Measurements from ENCODE around the gene TPSB2. TPM values are rescaled to one million over a fixed set of nuclear protein-coding genes. Genes with fewer than 3 reads are reported as not detected.
"Not testable (repeated sequence)": the region's sequence is repeated elsewhere in the genome, so short reads cannot be mapped to it uniquely, and the experiment has no call there.

TPSB2 gene
- total and polyA plus RNA-seq, 2 donors (not counting 1 experiment from before 2014, with no cell fraction given): not detected

DNA sequence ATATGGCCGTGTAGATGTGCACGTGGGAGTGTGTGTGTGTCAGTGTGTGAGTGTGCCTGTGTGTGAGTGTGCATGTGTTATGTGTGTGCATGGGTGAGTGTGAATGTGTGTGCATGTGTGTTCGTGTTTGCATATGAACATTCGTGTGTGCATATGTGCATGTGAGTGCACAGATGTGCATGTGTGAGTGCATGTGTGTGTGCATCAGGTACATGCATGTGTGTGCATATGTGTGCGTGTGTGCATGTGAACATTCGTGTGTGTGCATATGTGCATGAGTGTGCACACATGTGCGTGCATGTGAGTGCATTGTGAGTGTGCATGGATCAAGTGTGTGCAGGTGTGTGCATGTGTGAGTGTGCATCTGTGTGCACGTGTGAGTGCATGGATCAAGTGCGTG, 8.0 kb upstream of the TPSB2 start:
- no peaks in the 10 kb centered on the region for H3K79me2 ChIP-seq (ENCODE audit: control insufficient read depth, insufficient read depth, low read length)
- H3K27ac ChIP-seq (ENCODE audit: insufficient read depth, low read length): no peak overlapping the region
- no peak overlapping the region for H3K4me3 ChIP-seq (replicated peaks in 1 of 4; ENCODE audit: control extremely low read depth in 1 of 4, insufficient read depth in 1 of 4, low read depth in 3 of 4, low read length in 4 of 4)
- H3K9ac ChIP-seq (ENCODE audit: insufficient read depth, low read length): no peak overlapping the region
- H3K27me3 ChIP-seq (ENCODE audit: control insufficient read depth, insufficient read depth, low read length): no peaks in the 10 kb centered on the region
- no peaks in the 10 kb centered on the region for H3K9me3 ChIP-seq (ENCODE audit: control insufficient read depth, insufficient read depth, low read depth, low read length)
- H3K4me1 ChIP-seq (ENCODE audit: control insufficient read depth, extremely low read depth, insufficient read depth, low read length): no peaks in the 10 kb centered on the region
- H3K36me3 ChIP-seq (ENCODE audit: control insufficient read depth, insufficient read depth, low read length): no peaks in the 10 kb centered on the region
- DNase-seq (ENCODE audit: low read depth in 2 of 2): no peak
- no peaks in the 10 kb centered on the region for H4K20me1 ChIP-seq (ENCODE audit: control insufficient read depth, extremely low read depth, insufficient read depth, low read length)
- H2AFZ ChIP-seq (ENCODE audit: low read length): no peak overlapping the region
- no peak overlapping the region for H3K4me2 ChIP-seq (ENCODE audit: extremely low read depth, insufficient read depth, low read length)
- no peak for TF ChIP-seq EZH2 (IDR thresholded peaks at IDR 0.05; ENCODE audit: low read length, missing control alignments)
- TF ChIP-seq, protein P1, sequence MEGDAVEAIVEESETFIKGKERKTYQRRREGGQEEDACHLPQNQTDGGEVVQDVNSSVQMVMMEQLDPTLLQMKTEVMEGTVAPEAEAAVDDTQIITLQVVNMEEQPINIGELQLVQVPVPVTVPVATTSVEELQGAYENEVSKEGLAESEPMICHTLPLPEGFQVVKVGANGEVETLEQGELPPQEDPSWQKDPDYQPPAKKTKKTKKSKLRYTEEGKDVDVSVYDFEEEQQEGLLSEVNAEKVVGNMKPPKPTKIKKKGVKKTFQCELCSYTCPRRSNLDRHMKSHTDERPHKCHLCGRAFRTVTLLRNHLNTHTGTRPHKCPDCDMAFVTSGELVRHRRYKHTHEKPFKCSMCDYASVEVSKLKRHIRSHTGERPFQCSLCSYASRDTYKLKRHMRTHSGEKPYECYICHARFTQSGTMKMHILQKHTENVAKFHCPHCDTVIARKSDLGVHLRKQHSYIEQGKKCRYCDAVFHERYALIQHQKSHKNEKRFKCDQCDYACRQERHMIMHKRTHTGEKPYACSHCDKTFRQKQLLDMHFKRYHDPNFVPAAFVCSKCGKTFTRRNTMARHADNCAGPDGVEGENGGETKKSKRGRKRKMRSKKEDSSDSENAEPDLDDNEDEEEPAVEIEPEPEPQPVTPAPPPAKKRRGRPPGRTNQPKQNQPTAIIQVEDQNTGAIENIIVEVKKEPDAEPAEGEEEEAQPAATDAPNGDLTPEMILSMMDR (conservative IDR thresholded peaks at IDR 0.05 in 1 of 2, IDR thresholded peaks at IDR 0.05 in 1 of 2; ENCODE audit: low read depth in 1 of 2, low read length in 2 of 2): no peak

DNA sequence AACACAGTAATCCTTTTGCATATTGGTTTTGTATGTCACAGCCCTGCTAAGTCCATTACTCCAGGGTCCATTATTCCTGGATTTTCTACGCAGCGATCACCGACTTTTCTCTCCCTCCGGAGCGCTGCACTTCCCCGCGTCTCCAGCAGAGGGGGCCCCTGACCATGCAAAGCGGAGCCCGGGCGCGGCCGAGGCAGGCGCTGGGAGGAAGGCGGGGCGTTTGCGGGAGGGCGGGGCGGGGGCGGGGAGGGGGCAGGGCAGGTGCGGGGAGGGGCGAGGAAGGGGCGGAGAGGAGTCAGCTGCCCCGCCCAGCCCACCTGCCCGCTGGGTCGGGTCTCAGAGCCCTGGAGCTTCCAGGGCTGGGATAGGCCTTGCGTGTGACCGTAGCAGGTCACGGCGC, 6.7 kb upstream of the TPSB2 start:
- H3K9me3 ChIP-seq (ENCODE audit: control insufficient read depth, insufficient read depth, low read depth, low read length); H3K4me1 ChIP-seq (ENCODE audit: control insufficient read depth, extremely low read depth, insufficient read depth, low read length); H3K27ac ChIP-seq (ENCODE audit: insufficient read depth, low read length); H3K79me2 ChIP-seq (ENCODE audit: control insufficient read depth, insufficient read depth, low read length); H3K36me3 ChIP-seq (ENCODE audit: control insufficient read depth, insufficient read depth, low read length); DNase-seq (ENCODE audit: low read depth in 2 of 2); H3K4me2 ChIP-seq (ENCODE audit: extremely low read depth, insufficient read depth, low read length); H3K9ac ChIP-seq (ENCODE audit: insufficient read depth, low read length); H3K27me3 ChIP-seq (ENCODE audit: control insufficient read depth, insufficient read depth, low read length); H3K4me3 ChIP-seq (replicated peaks in 1 of 4; ENCODE audit: control extremely low read depth in 1 of 4, insufficient read depth in 1 of 4, low read depth in 3 of 4, low read length in 4 of 4); H2AFZ ChIP-seq (ENCODE audit: low read length); H4K20me1 ChIP-seq (ENCODE audit: control insufficient read depth, extremely low read depth, insufficient read depth, low read length): not testable (repeated sequence)

DNA sequence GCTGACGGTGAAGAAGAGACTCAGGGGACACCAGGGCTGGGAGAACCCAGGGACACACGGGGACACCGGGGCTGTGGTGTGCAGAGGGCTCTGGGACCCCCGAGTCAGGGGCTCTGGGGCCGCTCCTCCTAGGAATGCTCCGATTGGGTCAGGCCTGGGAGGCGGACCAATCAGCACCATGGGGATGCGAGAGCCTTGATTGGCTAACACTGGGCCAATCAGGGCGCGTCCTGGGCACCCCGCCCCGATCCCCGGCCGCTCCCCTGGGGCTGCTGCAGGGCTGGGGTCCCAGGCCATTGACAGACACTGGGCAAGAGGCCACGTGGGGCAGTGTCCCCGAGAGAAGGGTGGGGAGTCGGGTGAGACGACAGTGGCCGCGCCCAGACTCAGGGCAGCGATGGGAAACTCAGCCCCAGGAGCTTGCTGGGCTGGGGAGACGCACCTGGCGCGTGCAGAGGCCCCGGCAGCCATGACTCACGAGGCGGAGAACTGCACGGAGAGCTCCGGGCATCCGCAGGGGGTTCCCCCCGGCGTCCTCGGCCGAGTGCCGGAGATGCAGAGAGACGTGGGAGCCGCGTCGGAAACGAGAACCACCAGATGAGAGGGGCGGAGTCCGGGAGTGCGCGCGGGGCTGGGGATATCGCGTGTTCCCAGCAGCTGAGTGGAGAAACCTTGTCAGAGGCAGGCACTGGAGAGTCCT, 2.2 kb upstream of the TPSB2 start:
- not testable (repeated sequence) for H3K4me2 ChIP-seq (ENCODE audit: extremely low read depth, insufficient read depth, low read length); H3K9me3 ChIP-seq (ENCODE audit: control insufficient read depth, insufficient read depth, low read depth, low read length); H3K27ac ChIP-seq (ENCODE audit: insufficient read depth, low read length); H3K79me2 ChIP-seq (ENCODE audit: control insufficient read depth, insufficient read depth, low read length); DNase-seq (ENCODE audit: low read depth in 2 of 2); H3K4me3 ChIP-seq (replicated peaks in 1 of 4; ENCODE audit: control extremely low read depth in 1 of 4, insufficient read depth in 1 of 4, low read depth in 3 of 4, low read length in 4 of 4); H3K36me3 ChIP-seq (ENCODE audit: control insufficient read depth, insufficient read depth, low read length); H3K4me1 ChIP-seq (ENCODE audit: control insufficient read depth, extremely low read depth, insufficient read depth, low read length); H2AFZ ChIP-seq (ENCODE audit: low read length); H3K27me3 ChIP-seq (ENCODE audit: control insufficient read depth, insufficient read depth, low read length); H4K20me1 ChIP-seq (ENCODE audit: control insufficient read depth, extremely low read depth, insufficient read depth, low read length); H3K9ac ChIP-seq (ENCODE audit: insufficient read depth, low read length)

DNA sequence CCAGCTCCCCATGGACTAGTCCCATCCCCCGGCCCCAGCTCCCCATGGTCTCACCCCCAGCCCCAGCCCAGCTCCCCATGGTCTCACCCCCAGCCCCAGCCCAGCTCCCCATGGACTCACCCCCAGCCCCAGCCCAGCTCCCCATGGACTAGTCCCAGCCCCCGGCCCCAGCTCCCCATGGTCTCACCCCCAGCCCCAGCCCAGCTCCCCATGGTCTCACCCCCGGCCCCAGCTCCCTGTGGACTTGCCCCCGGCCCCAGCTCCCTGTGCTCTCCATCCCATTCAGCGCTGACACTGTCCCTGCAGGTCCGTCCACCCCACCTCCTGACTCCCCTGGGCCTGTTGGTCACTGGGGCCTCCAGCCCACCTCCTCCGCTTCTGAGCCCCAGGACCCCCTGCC, 1.3 kb upstream of the TPSB2 start:
- not testable (repeated sequence) for H3K9ac ChIP-seq (ENCODE audit: insufficient read depth, low read length); H3K4me1 ChIP-seq (ENCODE audit: control insufficient read depth, extremely low read depth, insufficient read depth, low read length); H3K79me2 ChIP-seq (ENCODE audit: control insufficient read depth, insufficient read depth, low read length); H4K20me1 ChIP-seq (ENCODE audit: control insufficient read depth, extremely low read depth, insufficient read depth, low read length); H3K9me3 ChIP-seq (ENCODE audit: control insufficient read depth, insufficient read depth, low read depth, low read length); H3K4me3 ChIP-seq (replicated peaks in 1 of 4; ENCODE audit: control extremely low read depth in 1 of 4, insufficient read depth in 1 of 4, low read depth in 3 of 4, low read length in 4 of 4); DNase-seq (ENCODE audit: low read depth in 2 of 2); H3K27me3 ChIP-seq (ENCODE audit: control insufficient read depth, insufficient read depth, low read length); H2AFZ ChIP-seq (ENCODE audit: low read length); H3K27ac ChIP-seq (ENCODE audit: insufficient read depth, low read length); H3K36me3 ChIP-seq (ENCODE audit: control insufficient read depth, insufficient read depth, low read length); H3K4me2 ChIP-seq (ENCODE audit: extremely low read depth, insufficient read depth, low read length)

DNA sequence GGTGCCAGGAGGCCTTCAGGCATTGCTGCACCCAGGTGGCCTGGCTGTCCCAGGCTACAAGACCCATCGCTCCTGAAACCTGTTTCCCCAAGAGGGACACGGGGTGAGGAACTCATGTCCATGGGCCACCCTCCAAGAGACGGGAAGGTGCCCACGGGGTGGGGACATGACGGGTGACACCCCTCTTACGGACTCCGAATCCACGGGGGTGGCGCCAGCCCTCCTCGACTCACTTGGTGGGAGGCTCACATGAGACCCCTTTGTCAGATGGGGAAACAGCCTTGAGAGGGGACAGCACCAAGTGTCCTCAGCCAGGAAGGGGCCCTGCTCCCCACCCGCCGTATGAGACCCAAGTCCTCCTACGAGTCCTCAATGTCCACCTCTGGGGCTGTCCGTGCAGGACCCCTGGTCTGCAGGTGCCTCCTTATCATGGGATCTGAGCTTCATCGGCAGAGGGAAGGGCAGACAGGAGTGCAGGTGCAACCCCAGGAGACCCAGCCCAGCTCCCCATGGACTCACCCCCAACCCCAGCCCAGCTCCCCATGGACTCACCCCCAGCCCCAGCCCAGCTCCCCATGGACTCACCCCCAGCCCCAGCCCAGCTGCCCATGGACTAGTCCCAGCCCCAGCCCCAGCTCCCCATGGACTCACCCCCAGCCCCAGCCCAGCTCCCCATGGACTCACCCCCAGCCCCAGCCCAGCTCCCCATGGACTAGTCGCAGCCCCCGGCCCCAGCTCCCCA, 658 bp upstream of the TPSB2 start:
- DNase-seq (ENCODE audit: low read depth in 2 of 2); H4K20me1 ChIP-seq (ENCODE audit: control insufficient read depth, extremely low read depth, insufficient read depth, low read length); H3K4me2 ChIP-seq (ENCODE audit: extremely low read depth, insufficient read depth, low read length); H3K79me2 ChIP-seq (ENCODE audit: control insufficient read depth, insufficient read depth, low read length); H3K4me3 ChIP-seq (replicated peaks in 1 of 4; ENCODE audit: control extremely low read depth in 1 of 4, insufficient read depth in 1 of 4, low read depth in 3 of 4, low read length in 4 of 4); H3K9me3 ChIP-seq (ENCODE audit: control insufficient read depth, insufficient read depth, low read depth, low read length); H3K9ac ChIP-seq (ENCODE audit: insufficient read depth, low read length); H3K27ac ChIP-seq (ENCODE audit: insufficient read depth, low read length); H3K36me3 ChIP-seq (ENCODE audit: control insufficient read depth, insufficient read depth, low read length); H2AFZ ChIP-seq (ENCODE audit: low read length); H3K4me1 ChIP-seq (ENCODE audit: control insufficient read depth, extremely low read depth, insufficient read depth, low read length); H3K27me3 ChIP-seq (ENCODE audit: control insufficient read depth, insufficient read depth, low read length): not testable (repeated sequence)

DNA sequence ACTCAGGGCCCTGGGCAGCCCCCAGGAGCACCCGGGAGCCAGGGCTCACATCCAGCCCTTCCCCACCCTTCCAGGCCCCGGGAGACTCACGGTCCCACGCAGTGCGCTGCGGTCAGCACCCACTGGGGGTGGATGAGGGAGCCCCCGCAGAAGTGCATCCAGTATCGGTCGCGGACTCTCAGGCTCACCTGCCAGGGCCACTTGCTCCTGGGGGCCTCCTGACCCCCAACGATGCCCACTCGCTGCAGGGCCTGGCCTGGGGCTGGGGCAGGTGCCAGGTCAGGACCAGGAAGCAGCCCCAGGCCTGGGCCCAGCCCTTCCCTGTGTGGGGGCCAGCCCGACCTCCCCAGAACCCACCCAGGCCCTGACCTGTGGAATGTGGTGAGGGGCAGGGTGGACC, 508 bp downstream of the TPSB2 start:
- H3K79me2 ChIP-seq (ENCODE audit: control insufficient read depth, insufficient read depth, low read length); H3K27me3 ChIP-seq (ENCODE audit: control insufficient read depth, insufficient read depth, low read length); H3K4me2 ChIP-seq (ENCODE audit: extremely low read depth, insufficient read depth, low read length): not testable (repeated sequence)

More for the DNA sequence above, 508 bp downstream of the TPSB2 start:
- H3K9me3 ChIP-seq (ENCODE audit: control insufficient read depth, insufficient read depth, low read depth, low read length); H3K36me3 ChIP-seq (ENCODE audit: control insufficient read depth, insufficient read depth, low read length); H3K4me1 ChIP-seq (ENCODE audit: control insufficient read depth, extremely low read depth, insufficient read depth, low read length); H4K20me1 ChIP-seq (ENCODE audit: control insufficient read depth, extremely low read depth, insufficient read depth, low read length); H3K9ac ChIP-seq (ENCODE audit: insufficient read depth, low read length); DNase-seq (ENCODE audit: low read depth in 2 of 2); H2AFZ ChIP-seq (ENCODE audit: low read length); H3K4me3 ChIP-seq (replicated peaks in 1 of 4; ENCODE audit: control extremely low read depth in 1 of 4, insufficient read depth in 1 of 4, low read depth in 3 of 4, low read length in 4 of 4); H3K27ac ChIP-seq (ENCODE audit: insufficient read depth, low read length): not testable (repeated sequence)

All from fibroblast of lung (primary cell).